GM18907 (cell line): ENCODE measurements around the gene GABBR2.
"Not testable (repeated sequence)": the region's sequence is repeated elsewhere in the genome, so short reads cannot be mapped to it uniquely, and the experiment has no call there.

ENCODE experiments used
- ATAC-seq: cut with Tn5 transposase; IDR thresholded peaks from one replicate; pipeline ENCODE4 v1.9.1; 2021; ENCODE audit warnings: mild to moderate bottlenecking, moderate library complexity; ENCODE audit not compliant: unreplicated experiment

The GABBR2 gene

DNA sequence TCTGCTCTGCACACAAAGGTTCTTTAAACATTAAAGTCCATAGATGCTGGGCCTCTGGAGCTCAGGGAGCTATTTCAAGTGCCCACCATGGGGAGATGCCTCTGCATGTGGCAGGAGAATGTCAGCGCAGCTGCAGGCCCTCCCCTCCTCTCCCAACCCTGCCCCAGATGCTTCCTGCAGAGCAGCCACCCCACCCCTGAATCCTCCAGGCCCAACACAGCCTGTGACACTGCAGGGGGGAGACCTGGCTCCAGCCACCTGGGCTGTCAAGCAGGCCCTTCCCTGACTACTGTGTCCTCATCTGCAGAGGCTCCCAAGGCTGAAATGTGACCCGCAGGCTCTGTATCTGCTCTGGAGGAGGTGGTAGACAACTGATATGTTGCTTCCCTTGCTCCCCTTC is 213.9 kb downstream of the GABBR2 start:
- no peak for ATAC-seq

DNA sequence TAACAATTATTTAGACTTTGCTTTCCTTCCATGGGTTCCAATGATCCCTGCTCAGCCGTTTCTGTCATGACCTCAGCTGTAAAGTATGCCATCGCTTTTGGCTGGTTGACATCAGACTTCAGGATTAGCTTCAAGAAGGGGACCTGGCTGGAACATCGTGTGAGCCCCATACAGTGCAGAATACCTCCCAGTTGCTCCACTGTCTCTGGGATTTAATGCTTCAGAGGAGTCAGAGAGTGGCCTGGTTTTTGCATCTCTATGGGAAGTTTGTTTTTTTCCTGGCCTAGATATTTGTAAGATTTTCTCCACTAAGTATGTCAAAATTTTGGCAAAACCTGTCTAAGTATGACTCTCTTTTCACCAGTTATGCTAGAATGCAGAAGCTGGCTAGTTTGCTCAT is 216.9 kb downstream of the GABBR2 start:
- ATAC-seq, result no peak

DNA sequence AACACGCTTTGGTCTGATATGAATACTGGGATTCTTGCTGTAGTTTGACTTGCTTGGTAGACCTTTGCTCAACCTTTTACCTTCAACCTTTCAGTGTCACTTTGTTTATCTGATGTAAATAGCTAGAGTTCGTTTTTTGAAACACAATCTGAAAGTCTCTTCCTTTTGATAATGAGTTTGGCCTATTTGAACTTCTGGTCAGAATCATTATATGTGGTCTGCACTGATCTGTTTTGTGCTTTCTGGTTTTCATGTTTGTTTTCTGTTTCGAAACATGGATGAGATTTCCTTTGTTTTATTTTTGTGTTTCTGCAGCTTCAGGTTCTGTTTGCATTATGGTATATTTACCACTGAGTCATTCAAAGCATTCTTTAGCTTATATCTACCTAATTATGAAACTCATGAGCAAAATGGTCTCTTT is 217.5 kb downstream of the GABBR2 start:
- no peak for ATAC-seq

DNA sequence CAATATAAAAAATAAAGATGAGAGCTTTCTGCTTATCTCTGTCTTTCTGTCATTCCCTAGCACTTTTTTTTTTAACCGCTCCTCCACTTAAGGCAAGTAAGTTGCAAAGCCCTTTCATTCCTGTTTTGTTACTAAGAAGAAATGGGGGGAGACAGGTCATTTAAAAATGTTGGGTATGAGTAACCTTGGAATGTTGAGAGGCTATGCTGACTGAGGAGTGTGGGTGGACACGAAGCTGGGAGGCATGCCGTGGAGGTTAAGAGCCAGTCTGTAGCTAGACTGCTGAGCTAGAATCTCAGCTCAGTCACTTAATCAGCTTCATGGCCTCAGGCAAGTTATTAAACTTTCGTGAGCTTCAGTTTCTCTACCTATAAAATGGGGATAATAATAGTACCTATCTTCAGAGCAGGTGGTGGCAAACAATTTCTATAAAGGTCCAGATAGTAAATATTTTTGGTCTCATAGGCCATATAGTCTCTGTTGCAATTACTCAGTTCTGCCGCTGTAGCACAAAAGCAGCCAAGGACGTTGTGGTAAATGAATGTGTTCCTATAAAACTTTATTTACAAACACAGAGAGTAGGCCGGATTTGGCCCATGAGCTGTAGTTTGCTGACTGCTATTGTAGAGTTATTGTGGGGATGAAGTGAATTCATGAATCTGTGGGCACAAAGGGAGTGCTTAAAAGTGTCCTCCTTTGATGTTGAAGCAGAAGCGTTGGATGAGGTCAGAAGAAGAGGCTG is 220.0 kb downstream of the GABBR2 start:
- no peak for ATAC-seq

- ATAC-seq, result no peak
Observed at GRCh38 chr9:98485706-98486105, 223.0 kb downstream of the GABBR2 start.

DNA sequence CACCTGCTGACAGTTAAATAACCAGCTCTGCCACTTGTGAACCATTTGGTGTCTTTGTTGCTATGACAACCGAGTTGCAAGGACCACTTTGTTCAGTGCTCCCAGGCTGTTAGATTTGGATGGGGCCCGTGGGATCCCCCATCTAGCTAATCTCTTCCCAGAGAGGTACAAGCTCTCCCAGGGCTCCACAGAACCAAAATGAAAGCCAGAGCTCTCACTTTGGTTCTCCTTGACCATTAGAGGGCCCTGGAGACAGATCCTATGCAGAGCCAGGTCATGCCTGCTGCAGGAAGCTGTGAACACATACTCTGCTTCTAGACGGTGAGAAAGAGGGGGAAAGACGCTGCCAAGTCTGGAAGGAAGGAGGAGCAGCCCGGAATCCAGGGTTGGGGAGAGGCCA is 224.6 kb downstream of the GABBR2 start:
- no peak for ATAC-seq

GRCh38 chr9:98482226-98482625 is 226.5 kb downstream of the GABBR2 start:
- no peak for ATAC-seq

- ATAC-seq, result no peak
Observed at GRCh38 chr9:98481676-98482075, 227.1 kb downstream of the GABBR2 start.

GRCh38 chr9:98479967-98480847 is 228.5 kb downstream of the GABBR2 start:
- ATAC-seq, result no peak

- ATAC-seq, result no peak
Observed at GRCh38 chr9:98479449-98479848, 229.3 kb downstream of the GABBR2 start.

- ATAC-seq, result no peak
Observed at GRCh38 chr9:98477884-98478283, 230.9 kb downstream of the GABBR2 start.

- no peak for ATAC-seq
Observed at GRCh38 chr9:98472216-98472615, 236.5 kb downstream of the GABBR2 start.

- ATAC-seq, result no peak
Observed at GRCh38 chr9:98471185-98471584, 237.6 kb downstream of the GABBR2 start.

- no peak for ATAC-seq
Observed at GRCh38 chr9:98468567-98469239, 240.0 kb downstream of the GABBR2 start.

GRCh38 chr9:98465799-98466198 is 242.9 kb downstream of the GABBR2 start:
- ATAC-seq, result no peak

GRCh38 chr9:98464156-98464690 is 244.5 kb downstream of the GABBR2 start:
- ATAC-seq, result not testable (repeated sequence)

DNA sequence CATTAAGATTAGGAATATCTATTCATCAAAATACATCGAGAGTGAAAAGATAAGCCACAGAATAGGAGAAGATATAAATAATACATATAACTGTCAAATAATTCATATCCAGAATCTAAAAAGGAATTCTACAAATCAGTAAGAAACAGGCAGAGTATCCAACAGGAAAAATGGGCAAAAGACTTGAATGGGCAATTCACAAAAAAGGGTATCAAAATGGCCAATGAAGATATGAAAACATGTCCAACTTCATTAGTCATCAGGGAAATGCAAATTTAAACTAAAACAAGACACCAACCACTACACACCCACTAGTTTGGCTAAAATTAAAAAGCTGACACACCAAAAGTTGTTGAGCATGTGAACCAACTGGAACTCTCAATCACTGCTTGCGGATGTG is 246.4 kb downstream of the GABBR2 start:
- no peak for ATAC-seq

GRCh38 chr9:98460704-98461103 is 248.0 kb downstream of the GABBR2 start:
- ATAC-seq, result no peak

DNA sequence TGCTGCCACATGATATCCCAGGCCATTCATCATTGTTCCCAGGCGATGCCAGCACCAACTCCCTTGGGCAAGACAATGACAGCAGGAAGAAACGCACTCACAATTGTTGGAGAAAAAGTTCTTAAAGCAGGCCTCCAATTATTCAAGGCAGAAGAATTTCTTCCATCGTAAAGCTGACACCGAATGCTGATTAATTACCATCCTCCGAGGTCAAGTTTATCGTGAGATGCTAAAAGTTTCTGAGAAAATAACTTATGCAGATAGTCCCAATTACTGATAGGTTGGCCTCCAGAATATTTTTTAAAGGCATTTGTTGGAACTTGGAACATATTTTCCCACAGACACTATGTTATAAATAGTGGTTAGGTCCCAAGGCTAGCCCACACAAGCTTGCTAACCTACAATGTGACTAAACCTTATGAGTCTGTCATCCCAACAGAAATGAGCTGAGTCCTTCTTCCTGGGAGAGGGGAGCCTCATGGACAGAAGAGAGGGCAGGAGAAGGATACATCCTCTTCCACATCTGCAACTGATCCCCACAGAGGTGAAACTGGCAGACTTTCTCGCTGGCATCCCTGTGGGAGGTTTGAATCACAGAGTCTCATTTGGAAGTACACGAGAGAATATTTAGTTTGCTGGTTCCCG is 250.9 kb downstream of the GABBR2 start:
- ATAC-seq, result no peak

- ATAC-seq, result no peak
Observed at GRCh38 chr9:98456156-98456613, 252.6 kb downstream of the GABBR2 start.
